GM19452 (cell line): ENCODE measurements around the gene SF3A2.
"Not testable (repeated sequence)": the region's sequence is repeated elsewhere in the genome, so short reads cannot be mapped to it uniquely, and the experiment has no call there.

ENCODE experiments used
- ATAC-seq: cut with Tn5 transposase; IDR thresholded peaks from one replicate; pipeline ENCODE4 v1.9.1; 2021; ENCODE audit not compliant: unreplicated experiment

The SF3A2 gene

GRCh38 chr19:2236314-2237050, at the start of gene SF3A2, which contains the start of gene PLEKHJ1:
TSS of gene SF3A2 (plus strand) at chr19:2236824. CDS start at chr19:2243419, 6,595 bp downstream.
TSS of gene PLEKHJ1 (minus strand) at chr19:2236329. CDS start at chr19:2236248, 81 bp downstream.
- peak; percentile 76 for ATAC-seq

DNA sequence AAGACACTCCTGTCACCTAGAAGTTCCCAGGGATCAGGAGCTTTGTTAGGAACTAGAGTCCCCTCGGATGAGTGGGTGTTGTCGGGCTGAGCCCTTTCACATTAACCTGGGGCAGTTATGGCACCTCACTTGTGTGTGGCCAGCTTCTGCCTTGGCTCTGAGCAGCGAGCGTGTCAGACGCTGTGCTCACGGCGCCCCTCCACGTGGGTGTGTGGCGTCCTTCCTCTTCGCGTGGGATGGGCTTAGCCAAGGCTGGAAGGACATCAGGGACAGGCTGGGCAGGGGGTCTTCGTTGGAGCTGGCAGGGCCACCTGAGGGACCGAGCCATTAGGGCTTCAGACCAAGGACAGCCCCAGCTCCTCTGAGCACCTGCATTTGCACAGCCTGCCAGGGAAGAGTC, 49.5 kb upstream of the SF3A2 start:
- no peak for ATAC-seq

DNA sequence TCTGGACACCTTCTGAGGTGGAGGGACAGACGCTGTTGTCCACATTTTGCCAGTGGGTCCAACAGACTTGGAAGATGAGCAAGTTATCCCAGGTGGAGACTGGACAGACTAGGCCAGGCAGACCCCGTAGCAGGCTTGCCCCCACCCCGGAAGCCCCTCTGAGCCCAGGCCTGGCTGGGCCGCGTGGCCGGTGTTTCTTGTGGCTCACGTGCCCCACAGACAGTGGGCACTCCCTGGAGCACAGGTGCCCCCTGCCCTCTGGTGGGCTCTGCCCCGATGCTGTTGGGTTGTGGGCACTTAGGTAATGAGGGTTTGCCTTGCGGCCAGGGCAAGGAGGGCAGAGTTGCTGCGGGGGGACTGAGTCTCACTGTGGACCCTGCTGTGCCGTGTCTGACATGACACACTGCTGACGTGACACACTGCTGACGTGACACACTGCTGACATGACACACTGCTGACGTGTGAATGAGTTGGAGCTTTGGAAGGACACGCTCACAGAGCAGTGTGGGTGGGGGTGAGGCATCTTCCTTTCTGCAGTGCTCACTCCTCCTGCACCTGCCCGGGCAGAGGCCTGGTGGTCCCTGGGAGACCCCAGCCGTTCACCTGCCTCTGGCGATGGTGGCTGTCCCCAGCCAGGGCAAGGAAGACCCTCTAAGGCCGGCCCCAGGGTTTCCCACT, 47.8 kb upstream of the SF3A2 start:
- no peak for ATAC-seq

- ATAC-seq: no peak
Measured at GRCh38 chr19:2189880-2190279, 46.7 kb upstream of the SF3A2 start.

DNA sequence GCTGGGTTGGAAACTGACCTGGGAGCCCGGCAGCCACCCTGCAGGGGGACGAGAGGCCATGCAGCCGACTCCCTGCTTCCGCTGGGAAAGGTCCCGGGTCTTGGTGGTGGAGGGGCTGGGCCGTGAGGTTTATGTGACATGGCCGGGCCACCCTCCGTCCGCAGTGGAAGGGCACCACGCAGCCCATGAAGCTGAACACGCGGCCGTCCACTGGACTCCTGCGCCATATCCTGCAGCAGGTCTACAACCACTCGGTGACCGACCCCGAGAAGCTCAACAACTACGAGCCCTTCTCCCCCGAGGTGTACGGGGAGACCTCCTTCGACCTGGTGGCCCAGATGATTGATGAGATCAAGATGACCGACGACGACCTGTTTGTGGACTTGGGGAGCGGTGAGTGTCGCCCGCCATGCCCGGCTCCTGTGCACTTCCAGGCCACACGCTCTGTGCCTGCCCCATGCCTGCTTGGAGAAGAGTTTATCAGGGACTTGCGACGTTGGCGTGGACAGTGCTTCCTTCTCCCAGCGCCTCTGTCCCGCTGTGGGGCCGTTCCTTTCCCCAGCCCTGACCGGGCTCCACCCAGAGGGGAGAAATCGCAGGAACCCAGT, 45.7 kb upstream of the SF3A2 start:
- ATAC-seq: no peak

DNA sequence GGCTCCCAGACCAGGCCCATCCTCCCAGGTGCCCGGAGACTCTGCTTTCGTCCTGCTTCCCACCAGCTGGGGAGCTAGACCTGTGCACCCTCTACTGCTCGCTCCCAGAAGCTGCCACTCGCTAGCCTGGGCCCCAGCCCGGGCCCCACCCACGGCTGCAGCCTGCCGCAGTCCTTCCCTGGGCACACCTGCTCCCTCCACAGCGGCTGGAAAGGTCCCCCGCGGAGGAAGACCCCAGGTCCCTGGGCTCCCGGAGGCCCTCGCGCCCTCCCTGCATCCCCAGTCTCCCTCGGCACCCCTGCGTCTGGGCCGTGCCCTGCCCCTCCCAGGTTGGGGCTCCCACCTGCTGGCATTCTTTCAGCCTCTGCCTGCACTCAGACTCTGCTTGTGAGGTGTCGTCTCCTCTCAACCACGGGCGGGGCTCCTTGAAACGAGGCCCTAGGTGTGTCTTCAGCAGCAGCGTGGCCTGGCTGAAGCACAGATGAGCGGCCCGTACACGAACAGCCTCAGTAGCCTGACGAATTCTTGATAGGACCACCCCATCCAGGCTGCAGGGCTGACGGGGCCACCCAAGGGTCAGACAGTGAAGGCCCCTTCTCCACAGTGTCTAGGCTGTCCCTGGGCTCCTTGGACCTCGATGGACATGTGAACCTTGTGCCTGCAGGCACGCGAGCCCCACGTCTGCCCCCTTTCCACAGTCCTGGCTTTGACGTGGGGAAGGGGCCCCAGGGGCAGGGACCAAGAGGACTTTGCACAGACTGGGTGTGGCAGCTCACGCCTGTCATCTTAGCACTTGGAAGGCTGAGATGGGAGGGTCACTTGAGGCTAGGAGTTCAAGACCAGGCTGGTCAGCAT, 44.9 kb upstream of the SF3A2 start:
- no peak for ATAC-seq

GRCh38 chr19:2192862-2193261, 43.8 kb upstream of the SF3A2 start:
- no peak for ATAC-seq

- no peak for ATAC-seq
Measured at GRCh38 chr19:2193807-2194206, 42.8 kb upstream of the SF3A2 start.

GRCh38 chr19:2194513-2195078, 42.0 kb upstream of the SF3A2 start:
- ATAC-seq: no peak

DNA sequence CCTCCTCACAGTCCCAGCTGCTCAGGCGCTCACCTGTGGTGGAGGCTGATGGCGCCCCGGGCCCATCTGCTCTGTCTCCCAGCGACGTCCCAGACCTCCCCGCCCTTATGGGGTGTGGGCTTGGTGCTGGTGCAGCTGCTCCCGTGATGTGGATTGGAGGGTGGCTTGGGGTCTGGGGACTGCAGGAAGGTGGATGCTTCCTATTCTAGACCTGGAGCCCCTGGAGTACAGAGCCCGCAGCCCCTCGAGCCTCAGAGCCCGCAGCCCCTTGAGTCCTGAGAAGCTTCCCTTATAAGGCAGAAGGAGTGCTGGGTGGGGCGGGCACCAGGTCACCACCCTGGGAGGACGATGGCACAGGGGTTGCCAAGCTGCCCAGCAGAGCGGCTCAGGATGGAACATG, 41.3 kb upstream of the SF3A2 start:
- no peak for ATAC-seq

GRCh38 chr19:2195914-2196313, 40.7 kb upstream of the SF3A2 start:
- ATAC-seq: no peak

GRCh38 chr19:2197270-2197669, 39.4 kb upstream of the SF3A2 start:
- ATAC-seq: no peak

GRCh38 chr19:2198317-2198716, 38.3 kb upstream of the SF3A2 start:
- ATAC-seq: no peak

- ATAC-seq: no peak
Measured at GRCh38 chr19:2199215-2199614, 37.4 kb upstream of the SF3A2 start.

DNA sequence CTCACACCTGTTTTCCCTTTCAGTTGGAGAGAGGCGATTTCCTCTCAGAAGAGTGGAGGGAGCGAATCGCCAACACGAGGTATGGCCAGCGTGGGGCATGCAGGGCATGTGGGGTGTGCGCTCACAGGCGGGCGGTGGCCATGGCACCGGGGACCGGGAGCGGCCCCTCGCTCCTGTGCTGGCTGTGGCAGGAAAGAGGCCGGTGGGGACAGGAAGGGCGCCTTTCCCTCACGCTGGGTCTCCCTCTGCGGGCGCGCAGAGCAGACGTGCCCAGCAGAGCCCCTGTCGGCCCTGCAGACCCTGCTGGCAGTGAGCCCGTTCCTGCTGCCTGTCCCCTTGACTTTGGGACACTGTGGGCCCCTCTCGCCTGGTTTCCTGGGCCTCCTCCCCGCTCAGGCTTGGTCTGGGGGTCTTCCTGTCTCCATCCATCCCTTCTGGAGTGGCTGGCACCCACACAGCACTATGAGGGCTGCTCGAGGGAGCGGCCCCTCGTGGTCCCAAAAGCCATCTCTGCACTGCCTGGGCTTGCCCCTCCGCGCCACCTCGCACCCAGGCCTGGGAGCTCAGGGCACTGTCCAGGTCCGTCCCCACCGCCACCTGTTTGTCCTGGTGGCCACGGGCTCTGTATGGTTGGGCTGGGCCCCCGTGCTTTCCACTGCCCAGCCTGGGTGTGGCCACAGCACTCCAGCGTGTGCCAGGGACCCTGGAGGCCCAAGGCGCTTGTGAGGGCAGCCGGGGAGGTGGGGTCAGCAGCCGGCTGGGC, 36.6 kb upstream of the SF3A2 start:
- ATAC-seq: no peak

DNA sequence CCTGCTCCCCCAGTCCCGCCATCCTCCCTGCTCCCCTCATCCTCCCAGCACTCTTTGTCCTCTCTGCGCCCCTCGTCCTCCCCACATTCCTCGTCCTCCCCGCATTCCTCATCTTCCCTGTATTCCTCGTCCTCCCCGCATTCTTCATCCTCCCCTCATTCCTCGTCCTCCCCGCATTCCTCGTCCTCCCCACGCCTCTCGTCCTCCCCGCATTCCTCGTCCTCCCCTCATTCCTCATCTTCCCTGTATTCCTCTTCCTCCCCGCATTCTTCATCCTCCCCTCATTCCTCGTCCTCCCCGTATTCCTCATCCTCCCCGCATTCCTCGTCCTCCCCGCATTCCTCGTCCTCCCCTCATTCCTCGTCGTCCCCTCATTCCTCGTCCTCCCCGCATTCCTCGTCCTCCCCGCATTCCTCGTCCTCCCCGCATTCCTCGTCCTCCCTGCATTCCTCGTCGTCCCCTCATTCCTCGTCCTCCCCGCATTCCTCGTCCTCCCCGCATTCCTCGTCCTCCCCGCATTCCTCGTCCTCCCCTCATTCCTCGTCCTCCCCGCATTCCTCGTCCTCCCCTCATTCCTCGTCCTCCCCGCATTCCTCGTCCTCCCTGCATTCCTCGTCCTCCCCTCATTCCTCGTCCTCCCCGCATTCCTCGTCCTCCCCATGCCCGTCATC, 35.9 kb upstream of the SF3A2 start:
- not testable (repeated sequence) for ATAC-seq

DNA sequence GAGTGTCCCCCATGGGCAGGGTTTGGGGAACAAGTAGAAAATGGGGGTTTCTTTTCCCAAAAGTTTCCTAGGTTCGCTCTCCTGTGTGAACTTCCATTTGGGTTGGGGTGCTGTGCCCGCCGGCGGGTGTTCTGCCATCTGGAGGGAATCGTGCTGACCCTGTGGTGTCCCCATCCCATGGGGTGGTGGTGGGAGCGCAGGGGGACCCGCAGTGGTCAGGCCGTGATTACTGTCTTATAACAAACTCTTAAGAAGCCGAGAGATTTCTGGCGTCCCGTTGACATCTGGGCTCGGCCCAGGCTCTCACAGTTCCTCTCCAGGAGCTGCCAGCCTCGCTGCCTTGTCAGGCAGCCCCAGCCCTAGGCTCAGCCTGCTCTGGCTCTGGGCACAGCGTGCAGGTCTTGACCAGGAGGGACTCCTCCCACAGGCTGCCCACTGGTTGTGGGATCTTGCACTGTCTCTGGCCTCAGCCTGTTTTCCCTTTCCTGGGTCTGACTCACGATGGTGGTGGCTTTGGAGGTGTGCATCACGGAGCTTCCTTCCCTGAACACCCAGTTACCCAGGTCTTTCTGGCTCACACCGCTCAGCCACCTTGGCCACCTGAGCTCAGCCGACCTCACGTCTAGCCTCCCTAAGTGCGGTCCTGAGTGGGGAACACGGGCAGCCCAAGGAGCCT, 35.0 kb upstream of the SF3A2 start:
- no peak for ATAC-seq

DNA sequence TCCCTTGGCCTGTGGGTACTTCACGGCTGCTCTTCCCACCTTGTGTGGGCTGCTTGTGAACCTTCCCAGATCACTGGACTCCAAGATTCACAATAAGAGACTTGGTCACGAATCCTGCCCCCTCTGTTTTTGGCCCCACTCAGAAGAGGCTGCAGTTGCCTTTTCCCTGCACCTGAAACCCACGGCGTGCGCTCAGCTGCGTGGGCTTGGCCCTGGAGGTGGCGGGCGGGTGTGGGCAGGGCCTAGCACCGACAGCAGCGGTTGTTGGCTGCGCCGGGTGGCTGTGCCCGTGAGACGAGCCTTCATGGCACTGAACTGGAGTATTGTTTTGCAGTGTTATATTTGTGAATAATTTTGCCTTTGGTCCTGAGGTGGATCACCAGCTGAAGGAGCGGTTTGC, 34.3 kb upstream of the SF3A2 start:
- ATAC-seq: no peak

- ATAC-seq: no peak
Measured at GRCh38 chr19:2207008-2207407, 29.6 kb upstream of the SF3A2 start.
